GM18861 (cell line): ENCODE results near the gene HORMAD2.

Experiments used
- ATAC-seq: cut with Tn5 transposase; IDR thresholded peaks from one replicate; pipeline ENCODE4 v1.9.1; 2021; ENCODE audit not compliant: unreplicated experiment

The HORMAD2 gene

DNA sequence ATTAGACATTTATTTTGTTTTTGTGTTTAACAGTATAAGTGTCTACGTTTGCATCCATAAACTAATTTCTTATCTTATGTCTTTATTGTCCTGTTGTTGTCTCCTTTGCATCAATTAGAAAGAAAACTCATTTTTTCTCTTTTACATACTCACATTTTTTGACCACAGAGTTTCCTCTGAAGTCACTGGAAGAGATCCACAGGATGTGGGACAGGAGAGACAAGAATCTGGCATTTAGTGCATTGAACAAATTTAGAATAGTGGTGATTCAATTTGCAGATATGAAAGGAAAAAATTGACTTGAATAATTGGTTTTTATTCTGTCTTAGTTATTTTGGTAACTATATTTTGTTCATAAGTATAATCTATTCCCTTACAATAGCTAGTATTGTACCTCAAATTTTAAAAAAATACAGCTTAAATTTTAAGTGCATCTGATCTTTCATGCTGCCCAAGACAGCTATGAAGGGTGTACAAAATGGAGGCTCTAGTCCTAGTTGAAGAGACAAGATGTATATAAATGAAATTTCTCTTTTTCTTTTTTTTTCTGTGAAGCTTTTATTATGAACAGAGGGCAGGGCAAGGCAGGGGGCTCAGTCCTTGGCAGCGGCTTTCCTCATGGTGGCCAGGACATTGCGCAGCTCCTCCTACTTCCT lies 24.4 kb downstream of the HORMAD2 start:
- no peak for ATAC-seq

DNA sequence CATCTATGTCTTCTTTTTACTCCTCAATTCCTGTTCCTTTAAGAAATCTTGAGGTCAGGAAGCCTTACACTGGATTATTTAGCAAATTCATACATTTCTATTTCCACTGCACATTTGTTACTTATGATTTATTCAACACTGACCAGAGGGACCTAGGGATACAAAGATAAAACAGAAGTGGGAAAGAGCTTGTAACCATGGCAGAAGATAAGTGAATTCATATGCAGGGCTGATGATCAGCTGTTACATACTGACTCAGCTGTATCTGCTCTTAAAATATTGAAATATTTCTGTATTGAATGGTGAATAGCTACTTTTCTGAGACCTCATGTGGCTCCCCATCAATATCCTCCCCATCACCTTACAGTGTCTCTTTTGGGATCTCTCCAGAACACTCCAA lies 25.2 kb downstream of the HORMAD2 start:
- no peak for ATAC-seq

DNA sequence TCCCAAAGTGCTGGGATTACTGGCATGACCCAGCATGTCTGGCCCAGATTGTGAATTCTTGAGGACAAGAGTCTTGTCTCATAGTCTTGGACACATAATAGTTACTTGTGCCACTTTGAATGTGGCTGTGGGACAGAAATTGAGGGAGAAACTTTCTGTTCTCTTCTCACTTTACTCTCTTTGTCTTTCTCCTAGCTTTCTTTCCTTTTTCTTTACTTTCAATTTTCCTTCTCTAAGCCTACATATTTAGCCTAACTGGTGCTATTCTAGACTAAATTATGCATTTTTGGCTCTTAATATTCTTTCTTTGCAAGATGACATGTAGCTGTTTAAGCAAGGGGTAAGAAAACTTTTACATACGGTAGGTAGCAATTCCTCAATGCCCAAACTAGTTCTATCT lies 33.2 kb downstream of the HORMAD2 start:
- no peak for ATAC-seq

DNA sequence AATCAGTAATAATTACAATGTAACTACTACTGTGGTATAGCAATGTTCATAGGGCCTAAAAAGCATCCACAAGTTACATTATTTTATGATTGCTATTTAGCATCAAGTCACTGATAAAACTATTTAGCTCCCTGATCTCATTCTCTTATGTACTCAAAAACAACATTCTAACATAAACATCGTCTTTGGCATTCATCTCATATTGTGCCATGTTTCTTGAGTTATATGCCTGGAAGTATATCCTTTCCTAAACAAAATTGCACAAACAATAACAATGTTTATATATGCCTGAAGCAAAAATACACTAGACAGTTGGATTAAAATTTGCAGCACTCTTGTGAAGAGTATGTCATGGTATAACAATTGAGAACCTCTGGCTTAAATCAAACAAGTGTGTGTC lies 34.1 kb downstream of the HORMAD2 start:
- no peak for ATAC-seq

DNA sequence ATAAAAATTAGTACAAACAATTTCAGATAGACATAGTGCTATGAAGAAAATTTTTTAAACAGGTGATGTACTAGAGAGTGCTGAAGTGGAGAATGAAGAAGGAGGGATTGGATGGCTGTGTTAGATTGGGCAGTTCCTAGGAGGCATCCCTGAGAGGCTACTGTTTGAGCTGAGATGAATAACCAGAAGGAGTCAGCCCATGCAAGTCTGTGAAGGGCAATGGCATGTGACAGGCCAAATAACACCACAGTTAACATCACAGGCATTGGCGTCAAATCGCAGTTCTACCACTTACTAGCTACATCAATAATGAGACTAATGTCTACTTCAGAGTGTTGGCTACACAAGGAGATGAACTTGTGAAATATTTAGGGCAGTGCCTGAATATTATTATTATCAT lies 35.4 kb downstream of the HORMAD2 start:
- no peak for ATAC-seq

DNA sequence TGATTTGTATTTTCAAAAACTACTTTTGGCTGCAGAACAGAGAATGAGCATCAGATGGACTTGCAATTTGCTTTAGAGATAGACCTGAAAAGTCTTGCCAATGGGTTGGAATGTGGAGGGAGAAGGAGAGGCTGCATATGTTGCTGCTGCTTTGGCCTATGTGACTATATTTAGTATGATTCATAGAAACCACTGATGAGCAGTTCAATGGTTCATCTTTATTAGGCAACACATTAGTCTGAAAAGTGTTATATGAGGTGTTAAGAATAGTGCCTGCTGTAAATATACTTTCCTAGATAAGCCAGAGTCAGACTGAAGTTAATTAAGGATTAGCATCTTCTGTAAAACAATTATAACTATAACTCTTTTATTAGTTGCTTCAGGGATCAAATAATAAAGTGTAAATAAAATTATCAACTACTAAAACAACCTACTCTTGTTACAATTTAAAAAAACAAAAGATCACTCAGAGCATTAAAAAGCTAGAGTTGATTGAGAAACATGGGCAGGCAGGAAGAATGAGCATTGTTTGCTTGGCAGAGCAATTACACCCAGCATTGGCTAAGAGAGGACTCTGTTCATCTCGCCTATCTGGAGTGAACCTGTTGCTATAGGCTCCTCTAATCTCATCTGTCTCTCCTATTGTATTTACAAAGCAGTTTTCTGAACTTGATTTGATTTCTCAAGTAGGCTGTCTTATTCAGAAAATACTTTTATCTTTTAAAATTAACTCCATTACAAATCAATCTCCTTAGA lies 36.3 kb downstream of the HORMAD2 start:
- ATAC-seq = no peak

DNA sequence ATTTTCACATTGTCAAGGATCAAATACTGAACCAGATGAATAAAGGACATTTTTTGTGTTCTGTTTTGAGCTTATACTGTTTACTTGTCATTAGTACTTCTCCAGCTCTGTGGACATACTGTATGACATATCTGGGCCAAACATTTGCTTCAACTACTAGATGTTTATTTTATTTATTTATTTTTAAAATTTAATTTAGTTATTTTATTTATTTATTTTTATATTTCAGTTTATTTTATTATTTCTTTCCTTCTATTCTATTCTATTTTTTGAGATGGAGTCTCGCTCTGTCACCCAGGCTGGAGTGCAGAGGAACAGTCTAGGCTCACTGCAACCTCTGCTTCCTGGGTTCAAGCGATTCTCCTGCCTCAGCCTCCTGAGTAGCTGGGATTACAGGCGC lies 37.0 kb downstream of the HORMAD2 start:
- ATAC-seq = no peak

DNA sequence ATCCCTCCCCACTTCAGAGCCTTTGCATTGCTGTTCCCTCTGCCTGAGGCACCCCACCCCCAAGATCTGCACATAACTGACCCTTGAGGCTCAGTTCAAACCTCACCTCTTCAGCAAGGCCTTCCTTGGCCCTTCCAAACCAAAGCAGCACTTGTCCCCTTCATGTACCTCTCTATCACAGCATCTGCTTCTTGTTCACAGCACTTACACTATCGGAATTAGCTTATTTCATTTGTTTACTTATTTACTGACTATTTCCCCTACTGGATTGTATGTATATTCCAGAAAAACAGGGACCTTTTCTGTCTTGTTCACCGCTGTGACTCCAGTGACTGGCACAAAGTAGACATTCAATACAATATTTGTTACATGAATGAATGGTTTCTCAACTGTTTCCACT lies 38.0 kb downstream of the HORMAD2 start:
- no peak for ATAC-seq

DNA sequence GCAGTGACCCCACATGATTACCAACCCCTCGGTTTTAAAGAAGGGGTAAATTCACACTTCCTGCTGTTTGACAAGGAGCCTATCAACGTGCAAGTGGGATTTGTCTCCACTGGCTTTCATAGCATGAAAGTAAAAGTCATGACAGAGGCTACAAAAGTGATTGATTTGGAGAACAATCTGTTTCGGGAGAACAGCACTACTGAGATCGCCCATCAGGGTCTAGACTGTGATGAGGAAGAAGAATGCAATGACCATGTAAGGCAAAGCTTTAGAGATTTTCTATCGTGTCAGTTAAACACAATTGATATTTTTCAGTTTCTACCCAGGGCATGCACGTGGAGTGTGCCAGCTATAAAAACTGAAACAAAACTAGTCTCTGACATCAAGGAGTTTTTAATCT lies 41.7 kb downstream of the HORMAD2 start:
- ATAC-seq = no peak

DNA sequence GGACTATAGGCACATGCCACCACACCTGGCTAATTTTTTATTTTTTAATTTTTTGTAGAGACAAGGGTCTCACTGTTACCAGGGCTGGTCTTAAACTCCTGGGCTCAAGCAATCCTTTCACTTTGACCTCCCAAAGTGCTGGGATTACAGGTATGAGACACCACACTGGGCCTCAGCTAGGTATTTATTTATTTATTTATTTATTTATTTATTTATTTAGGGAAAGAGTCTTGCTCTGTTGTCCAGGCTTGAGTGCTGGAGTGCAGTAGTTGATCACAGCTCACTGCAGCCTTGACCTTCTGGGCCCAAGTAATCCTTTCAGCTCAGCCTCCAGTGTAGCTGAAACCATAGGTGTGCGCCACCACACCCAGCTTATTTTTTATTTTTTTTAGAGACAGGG lies 43.2 kb downstream of the HORMAD2 start:
- no peak for ATAC-seq

DNA sequence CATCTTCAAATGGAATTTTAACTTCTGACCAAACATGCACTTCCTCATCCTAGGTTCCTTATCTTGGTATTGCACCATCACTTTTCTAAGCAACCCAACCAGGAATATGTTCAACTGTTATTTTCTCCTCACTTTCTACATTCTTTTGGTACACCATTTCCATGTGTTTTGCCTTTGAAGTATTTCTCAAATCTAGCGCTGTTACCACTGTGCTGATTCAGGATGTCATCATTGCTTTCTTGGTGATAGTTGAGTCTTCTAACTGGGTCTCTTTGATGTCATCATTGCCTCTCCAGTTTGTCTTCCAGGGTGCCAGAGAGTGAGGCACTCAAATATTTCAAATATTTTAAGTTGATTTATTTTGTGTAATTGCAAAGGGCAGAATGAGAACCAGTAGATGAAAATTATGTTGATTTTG lies 47.5 kb downstream of the HORMAD2 start:
- ATAC-seq = no peak

DNA sequence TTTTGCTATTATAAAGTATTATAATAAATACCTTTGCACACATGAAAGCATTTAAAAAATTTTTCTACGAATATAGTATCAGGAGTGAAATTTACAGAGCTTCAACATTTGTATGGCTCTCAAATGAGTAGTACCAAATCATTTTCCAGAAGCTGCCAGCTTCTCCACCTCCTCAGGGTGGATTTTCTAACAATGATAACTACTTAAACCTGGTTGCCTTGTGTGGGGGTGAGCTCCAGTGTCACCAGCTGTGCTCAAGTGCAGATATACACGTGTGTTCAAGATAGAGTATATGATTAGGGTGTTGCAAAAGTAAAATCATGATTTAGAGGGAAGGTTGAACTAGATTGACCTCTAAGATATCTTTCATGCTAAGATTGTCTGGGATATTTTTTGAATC lies 48.2 kb downstream of the HORMAD2 start:
- no peak for ATAC-seq

DNA sequence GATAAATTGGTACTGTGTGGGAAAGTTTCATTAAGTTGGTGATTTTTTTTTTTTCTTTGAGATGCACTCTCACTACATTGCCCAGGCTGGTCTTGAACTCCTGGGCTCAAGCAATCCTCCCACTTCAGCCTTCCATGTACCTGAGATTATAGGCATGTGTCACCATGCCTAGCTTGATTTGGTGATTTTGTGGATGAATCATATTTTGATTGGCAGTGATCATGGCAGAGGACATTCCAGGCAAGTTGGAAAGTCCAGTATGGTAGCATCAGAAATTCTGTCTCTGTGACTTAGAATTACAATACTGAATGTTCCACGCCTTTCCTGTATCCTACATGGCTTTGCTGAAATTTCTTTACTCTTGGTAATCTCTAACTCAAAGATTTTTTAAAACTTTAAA lies 49.4 kb downstream of the HORMAD2 start:
- ATAC-seq = no peak

DNA sequence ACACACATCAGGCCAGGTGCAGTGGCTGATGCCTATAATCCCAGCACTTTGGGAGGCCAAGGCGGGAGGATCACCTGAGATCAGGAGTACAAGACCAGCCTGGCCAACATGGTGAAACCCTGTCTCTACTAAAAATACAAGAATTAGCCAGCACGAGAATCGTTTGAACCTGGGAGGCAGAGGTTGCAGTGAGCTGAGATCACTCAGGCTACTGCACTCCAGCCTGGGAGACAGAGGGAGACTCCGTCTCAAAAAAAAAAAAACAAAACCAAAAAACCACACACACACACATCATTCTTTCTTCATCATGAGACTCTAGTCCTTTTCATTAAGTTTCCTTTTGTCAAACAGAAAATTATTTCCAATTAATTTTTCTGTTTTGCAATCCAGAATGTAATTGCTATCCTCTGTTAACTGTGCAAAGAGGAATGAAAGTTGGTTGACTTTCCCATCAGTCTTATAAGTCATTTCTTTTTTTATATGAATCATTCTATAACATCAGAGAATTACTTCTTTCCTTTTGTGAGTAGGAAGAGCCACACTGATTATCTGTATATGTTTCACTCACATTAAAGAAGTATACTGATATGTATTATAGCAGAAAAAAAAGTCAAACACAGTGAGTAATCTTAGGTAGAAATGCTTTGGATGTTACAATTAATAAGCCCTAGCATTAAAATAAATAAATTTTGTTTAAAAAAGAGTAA lies 52.2 kb downstream of the HORMAD2 start:
- no peak for ATAC-seq

DNA sequence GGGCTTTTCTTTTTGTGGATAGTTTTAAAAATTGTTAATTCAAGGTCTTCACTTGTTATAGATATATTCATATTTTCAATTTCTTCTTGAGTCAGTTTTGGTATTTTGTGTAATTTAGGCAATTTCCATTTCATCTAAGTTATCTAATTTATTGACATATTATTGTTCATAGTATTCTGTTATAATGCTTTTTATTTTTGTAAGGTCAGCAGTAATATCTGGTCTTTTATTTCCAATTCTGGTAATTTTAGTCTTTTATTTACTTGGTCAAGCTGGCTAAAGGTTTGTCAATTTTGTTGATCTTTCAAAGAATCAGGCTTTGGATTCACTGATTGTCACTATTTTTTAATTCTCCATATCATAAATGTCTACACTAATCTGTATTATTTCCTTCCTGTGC lies 60.1 kb downstream of the HORMAD2 start:
- no peak for ATAC-seq

DNA sequence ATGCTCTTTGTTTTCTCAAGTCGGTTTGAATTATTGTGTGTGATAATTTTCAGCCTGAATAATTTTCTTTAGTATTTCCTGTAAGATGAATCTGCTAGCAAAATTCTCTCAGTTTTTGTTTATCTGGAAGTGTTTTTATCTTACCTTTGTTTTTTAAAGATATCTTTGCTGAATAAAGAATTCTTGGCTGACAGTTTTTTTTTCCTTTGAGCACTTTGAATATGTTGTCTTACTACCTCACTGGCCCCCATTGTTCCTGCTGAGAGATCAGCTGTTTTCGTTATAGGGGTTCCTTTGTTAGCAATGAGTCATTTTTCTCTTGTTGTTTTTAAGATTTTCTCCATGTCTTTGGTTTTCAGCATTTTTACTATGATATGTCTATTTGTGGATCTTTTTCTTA lies 63.0 kb downstream of the HORMAD2 start:
- no peak for ATAC-seq

DNA sequence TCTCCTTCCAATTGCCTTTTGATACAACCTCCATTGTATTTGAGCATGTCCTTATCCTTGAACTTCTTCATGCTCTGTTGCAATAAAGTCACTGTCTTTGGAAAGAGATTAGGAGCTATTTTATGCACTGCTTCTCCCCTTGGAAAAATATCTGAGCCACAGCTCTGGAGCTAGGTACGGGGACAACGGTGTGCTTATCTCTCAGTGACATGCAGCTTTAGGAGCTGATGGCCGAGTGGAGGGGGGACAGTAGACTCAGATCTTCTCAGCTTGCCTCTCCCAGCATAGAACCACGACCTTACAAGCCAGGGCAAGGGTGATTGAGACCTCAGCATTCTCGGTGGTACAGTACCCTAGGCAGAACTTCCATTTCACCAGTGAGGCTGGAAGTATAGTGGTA lies 64.1 kb downstream of the HORMAD2 start:
- no peak for ATAC-seq

DNA sequence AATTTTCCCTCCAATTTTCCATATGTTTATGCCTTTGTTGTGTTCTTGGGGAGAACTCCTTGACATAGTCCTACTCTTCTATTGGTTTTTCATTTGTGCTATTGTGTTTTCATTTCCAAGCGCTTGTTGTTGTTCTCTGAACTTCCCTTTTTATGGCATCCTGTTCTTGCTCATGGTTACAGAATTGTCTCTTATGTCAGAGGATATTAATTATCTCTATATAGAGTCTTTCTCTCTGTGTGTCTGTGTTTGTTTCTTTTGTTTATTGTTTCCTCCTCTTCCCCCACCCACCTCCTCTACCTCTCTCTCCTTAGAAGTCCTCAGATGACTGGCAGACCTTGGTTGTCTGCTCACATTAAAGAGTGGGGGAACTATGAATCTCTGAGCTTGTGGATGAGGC lies 69.9 kb downstream of the HORMAD2 start:
- no peak for ATAC-seq

DNA sequence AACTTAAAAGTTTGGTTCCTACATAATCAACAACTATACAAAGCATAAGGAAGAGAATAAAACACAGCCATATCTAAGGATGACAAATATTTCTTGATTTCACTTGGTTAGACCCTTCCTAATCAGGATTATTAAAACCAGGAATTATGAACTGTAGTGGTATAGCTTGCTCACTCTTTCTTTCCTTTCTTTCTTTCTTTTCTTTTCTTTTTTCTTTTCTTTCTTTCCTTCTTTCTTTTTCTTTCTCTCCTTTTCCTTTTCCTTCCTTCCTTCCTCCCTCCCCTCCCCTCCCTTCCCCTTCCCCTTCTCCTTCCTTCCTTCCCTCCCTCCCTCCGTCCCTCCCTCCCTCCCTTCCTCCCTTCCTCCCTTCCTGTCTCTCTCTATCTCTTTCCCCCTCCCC lies 78.0 kb downstream of the HORMAD2 start:
- no peak for ATAC-seq

DNA sequence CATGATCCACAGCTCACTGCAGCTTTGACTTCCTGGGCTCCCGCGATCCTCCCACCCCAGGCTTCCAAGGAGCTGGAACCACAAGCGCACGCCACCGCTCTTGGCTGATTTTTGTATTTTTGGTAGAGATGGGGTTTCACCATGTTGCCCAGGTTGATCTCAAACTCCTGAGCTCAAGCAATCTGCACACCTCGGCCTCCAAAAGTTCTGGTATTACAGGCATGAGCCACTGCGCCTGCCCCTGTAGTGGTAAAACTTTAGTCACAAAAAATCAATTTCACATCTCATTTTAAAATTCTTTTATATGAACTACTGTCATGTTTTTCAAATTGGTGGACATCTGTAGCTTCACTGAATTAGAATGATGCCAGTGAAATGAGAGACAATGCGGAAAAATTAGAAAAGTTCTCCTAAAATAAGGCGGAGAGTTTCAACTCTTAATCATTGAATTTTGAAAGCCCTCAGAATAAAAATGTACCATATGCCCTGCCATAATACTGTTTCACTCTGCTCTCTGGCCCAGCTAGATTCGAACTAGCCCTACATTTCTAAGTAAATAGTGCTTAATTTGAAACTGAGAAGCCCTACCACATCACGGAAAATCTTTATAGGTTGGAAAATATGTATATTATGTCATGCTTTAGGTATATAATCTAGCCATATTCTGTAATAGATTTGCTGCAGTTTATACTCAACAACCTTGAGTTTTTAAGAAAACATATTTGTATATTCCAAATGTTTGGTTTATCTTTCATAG lies 78.7 kb downstream of the HORMAD2 start:
- no peak for ATAC-seq

DNA sequence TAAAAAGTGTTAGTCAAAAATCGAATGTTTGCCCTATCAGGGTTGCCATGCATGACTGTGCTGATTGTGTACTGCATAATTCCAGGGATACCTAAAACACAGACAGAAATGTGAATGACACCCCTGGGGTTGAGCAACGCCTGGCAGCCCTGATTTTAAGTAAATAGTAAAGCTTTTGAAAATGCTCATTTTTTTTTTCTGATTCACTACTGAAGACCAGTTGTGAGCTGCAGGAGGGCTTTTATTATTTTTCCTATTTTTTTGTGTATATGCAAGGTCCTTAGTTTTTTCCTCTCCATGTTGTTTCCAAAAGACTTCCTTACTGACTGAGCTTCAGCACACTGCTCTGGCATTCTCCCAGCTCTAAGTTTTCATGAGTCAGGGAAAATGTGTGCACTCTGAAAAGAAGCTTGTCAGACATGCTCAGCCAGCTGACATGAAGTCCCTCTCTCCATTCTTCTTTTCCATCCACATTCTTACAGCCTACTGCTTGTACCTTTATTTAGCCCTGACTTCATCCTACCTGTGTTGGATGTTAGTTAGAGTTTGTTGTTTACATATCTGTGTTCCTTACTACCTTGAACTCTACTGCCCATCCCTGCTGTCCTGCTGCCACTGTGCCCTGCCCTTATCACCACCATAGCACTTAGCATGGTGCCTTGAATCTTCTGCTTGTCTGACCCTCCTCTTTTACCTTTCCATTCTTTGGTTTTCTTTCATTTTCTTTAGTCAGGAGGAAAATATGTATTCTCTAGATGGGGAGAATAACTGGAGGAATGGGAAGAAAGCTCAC lies 79.5 kb downstream of the HORMAD2 start:
- ATAC-seq = no peak
